Thyroid gland (tissue), 4 donors: ENCODE data around the gene GARS1. TPM values are rescaled to one million over a fixed set of nuclear protein-coding genes. Genes with fewer than 3 reads are reported as not detected.
A peak's percentile ranks its signal among the peaks of the same experiment; 100 is the strongest.
"Not testable (repeated sequence)": the region's sequence is repeated elsewhere in the genome, so short reads cannot be mapped to it uniquely, and the experiment has no call there.

Experiments used
- DNase-seq, 2 donors: peaks; one replicate each; pipeline ENCODE4 v3.0.0-alpha.2; 2019
- H3K27ac ChIP-seq, 3 donors: fragments of 200-600 bp; sonication (generic); 1 replicate in 2 of 3; 2 replicates in 1 of 3; pipeline ENCODE4 v1.5.1; 2016 to 2019; ENCODE audit warnings: mild to moderate bottlenecking in 1 of 3, moderate library complexity in 1 of 3
- H3K27me3 ChIP-seq: fragments of 200-600 bp; sonication (generic); one replicate; pipeline ENCODE4 v1.5.1; 2019
- H3K36me3 ChIP-seq, 2 donors: fragments of 200-600 bp; sonication (generic); one replicate each; pipeline ENCODE4 v1.5.1; 2016 to 2019
- H3K4me1 ChIP-seq, 2 donors: fragments of 200-600 bp; sonication (generic); one replicate each; pipeline ENCODE4 v1.5.1; 2017 to 2019
- H3K4me3 ChIP-seq, 3 donors: fragments of 200-600 bp; sonication (generic); replicated peaks in 1 of 3; 1 replicate in 2 of 3; 2 replicates in 1 of 3; pipeline ENCODE4 v1.5.1; 2016; ENCODE audit warnings: mild to moderate bottlenecking in 1 of 3
- H3K9me3 ChIP-seq: fragments of 200-600 bp; sonication (generic); one replicate; pipeline ENCODE4 v1.5.1; 2017
- CTCF ChIP-seq, 6 experiments: fragments of 200-600 bp in 3 of 6; fragments of 450-650 bp in 3 of 6; sonication (generic) in 3 of 6; IDR thresholded peaks; one replicate each; pipeline ENCODE4 v1.5.1; 2016 to 2019; ENCODE audit warnings: antibody characterized with exemption in 6 of 6, mild to moderate bottlenecking in 2 of 6, inconsistent platforms in 1 of 6, moderate library complexity in 1 of 6
- POLR2A ChIP-seq, 2 donors: fragments of 450-650 bp; IDR thresholded peaks; one replicate each; pipeline ENCODE4 v1.6.1; 2017; ENCODE audit warnings: antibody characterized with exemption in 2 of 2, mild to moderate bottlenecking in 2 of 2, moderate library complexity in 1 of 2
- WGBS, 2 donors: methylation state at CpG; one replicate each; pipeline ENCODE4 v1.1.5; 2017; 5-methylcytosine and 5-hydroxymethylcytosine counted together
- intact Hi-C: fragments of 100-400 bp; cut with DNase I; formaldehyde crosslinking; loops from one replicate; pipeline ENCODE4 v1.15.1; 2023
- total RNA-seq, 4 donors: library from RNA; depleted of rRNA; stranded (reverse); fragments of >200 nt; gene quantifications; one replicate each; pipeline ENCODE4 v1.2.3, GENCODE V29; 2016

Gene GARS1
- total RNA-seq, 4 donors from 2014 or later: 59.7 to 79.2 (median 72.9) TPM

GRCh38 chr7:30584415-30584814, 10.3 kb upstream of the GARS1 start:
- Histone ChIP-seq H3K9me3 (no peaks in the 10 kb centered on the region), H3K36me3 (peaks cover 0 to 4% of the 10 kb centered on the region in 2 donors), H3K4me1 (peaks cover 6 to 16% of the 10 kb centered on the region in 2 donors), H3K27ac (peak overlapping the region in 2 of 3 donors; percentile 36 to 43), H3K4me3 (no peak overlapping the region), H3K27me3 (no peaks in the 10 kb centered on the region)
- no peak for DNase-seq
- TF ChIP-seq POLR2A (IDR thresholded peaks at IDR 0.05): no peak
- no peak for TF ChIP-seq CTCF (IDR thresholded peaks at IDR 0.05)
- intact Hi-C loops: no loop called here
- 86 to 87% methylated on average over 2 of the region's 2 CpGs for WGBS, 2 donors

GRCh38 chr7:30584965-30585364, 9.7 kb upstream of the GARS1 start:
- no peaks in the 10 kb centered on the region for H3K27me3 ChIP-seq
- DNase-seq: peak in 1 of 2 donors; percentile 66
- 70 to 72% methylated on average over 5 of the region's 5 CpGs for WGBS, 2 donors
- H3K36me3 ChIP-seq: peaks cover 0 to 4% of the 10 kb centered on the region in 2 donors
- no peaks in the 10 kb centered on the region for H3K9me3 ChIP-seq
- TF ChIP-seq CTCF (IDR thresholded peaks at IDR 0.05) (no peak), POLR2A (IDR thresholded peaks at IDR 0.05) (no peak)
- intact Hi-C loops: no loop called here
- H3K4me3 ChIP-seq: no peak overlapping the region
- peak overlapping the region in 2 of 3 donors; percentile 40 to 41 for H3K27ac ChIP-seq
- peaks cover 6 to 16% of the 10 kb centered on the region in 2 donors for H3K4me1 ChIP-seq

GRCh38 chr7:30585675-30586074, 9.0 kb upstream of the GARS1 start:
- 88 to 95% methylated on average over 3 of the region's 3 CpGs for WGBS, 2 donors
- H3K36me3 ChIP-seq: peaks cover 0 to 4% of the 10 kb centered on the region in 2 donors

GRCh38 chr7:30587547-30587946, 7.1 kb upstream of the GARS1 start:
- H3K36me3 ChIP-seq, H3K27ac ChIP-seq, H3K4me3 ChIP-seq, H3K9me3 ChIP-seq, DNase-seq, H3K27me3 ChIP-seq, intact Hi-C loops: not testable (repeated sequence)
- WGBS, 2 donors: 94 to 95% methylated on average over 4 of the region's 4 CpGs
- H3K4me1 ChIP-seq: peaks cover 4 to 16% of the 10 kb centered on the region in 2 donors

More at GRCh38 chr7:30585675-30586074, 9.0 kb upstream of the GARS1 start:
- Histone ChIP-seq H3K4me1 (peaks cover 6 to 16% of the 10 kb centered on the region in 2 donors), H3K27ac (peak overlapping the region in 1 of 3 donors; percentile 16), H3K27me3 (no peaks in the 10 kb centered on the region), H3K9me3 (no peaks in the 10 kb centered on the region), H3K4me3 (no peak overlapping the region)
- no peak for DNase-seq
- TF ChIP-seq POLR2A (IDR thresholded peaks at IDR 0.05): no peak
- TF ChIP-seq CTCF (IDR thresholded peaks at IDR 0.05): no peak
- intact Hi-C loops: no loop called here

GRCh38 chr7:30589111-30589510, 5.6 kb upstream of the GARS1 start:
- H3K9me3 ChIP-seq: no peaks in the 10 kb centered on the region
- intact Hi-C loops: no loop called here
- H3K4me1 ChIP-seq: peaks cover 0 to 17% of the 10 kb centered on the region in 2 donors
- no peak overlapping the region for H3K4me3 ChIP-seq
- no peak overlapping the region for H3K27ac ChIP-seq
- DNase-seq: no peak
- H3K27me3 ChIP-seq: no peaks in the 10 kb centered on the region
- no peak for TF ChIP-seq POLR2A (IDR thresholded peaks at IDR 0.05)
- no peak for TF ChIP-seq CTCF (IDR thresholded peaks at IDR 0.05)
- H3K36me3 ChIP-seq: peaks cover 0 to 4% of the 10 kb centered on the region in 2 donors
- WGBS, 2 donors: 97 to 98% methylated on average over 3 of the region's 3 CpGs
